NB4 (cell line): Measurements from ENCODE around the gene TTLL5.
"Not testable (repeated sequence)": the region's sequence is repeated elsewhere in the genome, so short reads cannot be mapped to it uniquely, and the experiment has no call there.

Experiments
- CTCF ChIP-seq: IDR thresholded peaks from one replicate; pipeline ENCODE4 v1.5.1; 2012; ENCODE audit warnings: low read depth, low read length
- MAX ChIP-seq: IDR thresholded peaks from 2 replicates; pipeline ENCODE4 v1.6.1; 2011; ENCODE audit warnings: low read depth, low read length
- MYC ChIP-seq: IDR thresholded peaks from 2 replicates; pipeline ENCODE4 v1.6.1; 2011; ENCODE audit warnings: low read depth, low read length
- POLR2A ChIP-seq: IDR thresholded peaks from 2 replicates; pipeline ENCODE4 v1.6.1; 2011; ENCODE audit warnings: mild to moderate bottlenecking; ENCODE audit not compliant: insufficient read length; ENCODE audit errors: extremely low read depth

GRCh38 chr14:75925141-75925840 is 264.2 kb downstream of the TTLL5 start:
- TF ChIP-seq POLR2A, CTCF, MYC, MAX: not testable (repeated sequence)
